GM21381 (cell line): ENCODE results near the gene MRPL52.
A peak's percentile ranks its signal among the peaks of the same experiment; 100 is the strongest.
"Not testable (repeated sequence)": the region's sequence is repeated elsewhere in the genome, so short reads cannot be mapped to it uniquely, and the experiment has no call there.

Experiments
- ATAC-seq: cut with Tn5 transposase; IDR thresholded peaks from one replicate; pipeline ENCODE4 v1.9.1; 2021; ENCODE audit warnings: mild to moderate bottlenecking, moderate library complexity; ENCODE audit not compliant: unreplicated experiment

MRPL52 gene

DNA sequence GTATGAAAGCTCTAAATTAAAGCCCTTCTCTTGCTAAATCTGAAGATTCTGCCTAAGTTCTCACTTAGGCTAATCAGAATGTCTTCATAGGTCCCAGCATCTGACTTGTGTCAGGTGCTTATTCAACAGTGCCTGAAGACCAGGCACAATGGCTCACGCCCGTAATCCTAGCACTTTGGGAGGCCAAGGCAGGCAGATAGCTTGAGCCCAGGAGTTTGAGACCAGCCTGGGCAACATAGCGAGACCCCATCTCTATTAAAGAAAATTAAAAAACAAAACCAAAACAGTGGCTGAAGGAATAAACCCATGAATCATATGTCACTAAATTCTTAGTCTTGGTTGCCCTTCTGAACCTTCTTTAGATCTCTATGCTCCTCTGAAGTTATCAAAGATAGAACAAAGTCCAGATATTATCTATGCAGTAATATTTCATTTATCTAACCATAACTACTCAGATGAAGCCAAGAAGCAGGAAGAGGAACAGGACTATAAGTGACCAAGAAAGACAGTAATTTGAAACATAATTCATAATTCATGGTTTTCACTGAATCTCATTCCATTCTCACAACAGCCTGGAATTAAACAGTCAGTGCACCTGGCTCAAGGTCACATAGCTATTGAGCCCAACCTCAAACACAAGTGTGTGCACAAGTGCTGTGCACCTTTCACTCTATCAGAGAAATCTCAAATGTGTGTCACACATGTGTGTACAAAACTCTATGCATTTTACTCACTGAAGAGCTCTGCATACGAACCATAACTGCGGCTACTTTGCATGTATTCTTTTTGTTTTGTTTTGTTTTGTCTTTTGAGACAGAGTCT lies 21.1 kb upstream of the MRPL52 start:
- ATAC-seq, result no peak

DNA sequence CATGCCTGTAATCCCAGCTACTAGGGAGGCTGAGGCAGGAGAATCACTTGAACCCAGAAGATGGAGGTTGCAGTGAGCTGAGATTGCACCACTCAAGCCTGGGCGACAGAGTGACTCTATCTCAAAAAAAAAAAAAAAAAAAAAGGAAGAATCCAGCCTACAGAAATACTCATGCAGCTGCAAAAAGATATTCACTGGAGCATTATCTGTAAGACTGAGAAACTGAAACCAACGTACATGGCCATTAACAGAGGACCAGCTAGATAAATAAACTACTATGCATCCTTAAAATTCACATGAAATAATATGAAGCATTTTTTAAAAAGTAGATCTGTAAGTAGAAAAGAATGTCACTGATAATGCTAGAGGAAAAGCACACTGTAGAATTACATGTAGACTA lies 18.0 kb upstream of the MRPL52 start:
- no peak for ATAC-seq

DNA sequence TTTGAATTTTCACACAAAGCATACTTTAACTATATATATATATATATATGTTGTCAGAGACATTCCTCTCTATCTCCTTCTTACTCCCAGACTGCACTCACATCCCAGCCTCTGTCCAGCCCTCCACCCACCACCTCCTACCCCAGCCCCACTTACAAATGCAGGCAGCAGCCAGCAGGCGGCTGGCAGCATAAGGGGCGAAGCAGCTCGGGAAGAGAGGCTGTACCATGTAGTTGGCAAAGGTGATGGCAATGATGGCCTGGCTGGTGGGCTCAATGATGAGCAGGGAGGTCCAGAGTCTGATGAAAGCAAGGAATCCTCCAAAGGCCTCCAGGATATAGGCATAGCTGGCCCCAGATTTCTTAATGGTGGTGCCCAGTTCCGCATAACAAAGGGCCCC lies 16.9 kb upstream of the MRPL52 start:
- no peak for ATAC-seq

DNA sequence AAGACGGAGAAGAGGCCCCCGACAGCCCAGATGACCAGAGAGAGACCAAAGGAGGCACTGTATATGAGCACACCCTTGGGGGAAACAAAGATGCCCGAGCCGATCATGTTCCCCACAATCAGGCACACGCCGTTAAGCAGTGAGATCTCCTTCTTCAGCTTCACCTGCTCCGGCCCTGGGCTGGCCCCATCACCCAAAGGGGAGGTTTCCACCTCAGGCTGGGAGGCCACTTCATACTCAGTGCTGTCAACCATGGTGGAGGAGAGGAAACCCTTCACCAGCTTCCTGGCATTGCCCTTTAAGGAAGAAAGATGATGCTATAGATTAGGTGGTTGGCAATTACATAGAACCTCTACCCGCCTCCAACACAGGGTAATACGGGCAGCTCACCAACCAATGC lies 16.5 kb upstream of the MRPL52 start:
- ATAC-seq, result no peak

DNA sequence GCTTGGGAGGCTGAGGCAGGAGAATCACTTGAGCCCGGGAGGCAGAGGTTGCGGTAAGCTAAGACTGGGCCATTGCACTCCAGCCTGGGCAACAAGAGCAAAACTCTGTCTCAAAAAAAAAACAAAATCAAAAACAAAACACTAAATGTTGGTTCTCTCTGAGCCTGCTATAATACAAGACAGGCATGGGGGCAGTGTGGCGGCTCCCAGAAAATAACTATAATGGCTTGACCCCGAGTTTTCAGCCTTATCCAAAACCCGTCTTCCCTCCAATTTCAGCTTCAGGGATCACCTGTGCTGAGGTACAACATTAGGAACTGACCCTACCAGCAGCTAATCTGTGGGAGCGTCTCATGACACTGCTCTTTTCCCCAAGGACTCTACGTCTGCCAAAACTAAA lies 15.3 kb upstream of the MRPL52 start:
- no peak for ATAC-seq

DNA sequence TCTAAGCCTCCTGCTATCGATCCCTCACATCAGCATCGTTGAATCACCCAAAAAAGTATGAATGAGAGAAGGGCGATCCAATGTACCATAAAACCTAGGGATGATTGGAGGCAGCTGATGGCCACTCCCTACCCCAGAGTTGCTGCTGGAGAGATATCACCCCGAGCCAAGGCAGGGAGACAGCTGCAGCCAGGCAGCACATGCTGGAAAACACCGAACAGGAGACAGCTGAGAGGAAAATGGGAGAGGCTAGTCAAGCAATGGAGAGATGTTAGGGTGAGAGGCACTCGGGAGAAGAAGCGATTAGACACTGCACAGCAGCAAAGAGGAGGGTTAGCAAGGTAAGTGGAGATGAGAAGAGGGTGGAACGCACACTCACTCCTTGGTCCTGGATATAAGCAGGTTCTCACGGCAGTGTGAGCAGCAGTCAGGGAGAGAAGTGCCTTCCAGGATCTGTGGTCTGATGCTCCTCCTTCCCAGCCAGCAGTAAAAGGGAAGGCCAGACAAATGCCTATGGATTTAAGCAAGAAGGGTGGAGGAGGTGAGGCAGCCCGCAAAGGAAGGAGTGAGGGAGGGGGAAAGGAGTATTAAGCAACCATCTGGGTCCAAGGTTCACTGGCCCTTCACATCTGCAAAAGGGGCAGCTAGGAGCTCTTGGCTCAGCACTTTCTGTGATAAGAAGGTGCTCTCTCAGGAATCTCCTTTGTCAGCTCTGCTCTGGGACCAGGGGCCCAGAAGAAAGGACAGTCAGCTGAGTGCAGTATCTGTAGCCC lies 14.6 kb upstream of the MRPL52 start, which contains the start of gene SLC7A7:
Gene SLC7A7 (minus strand): TSS at position 495 of the 773 bp plus-strand sequence. CDS start 2,037 bp downstream, outside the sequence.
- ATAC-seq, result no peak

DNA sequence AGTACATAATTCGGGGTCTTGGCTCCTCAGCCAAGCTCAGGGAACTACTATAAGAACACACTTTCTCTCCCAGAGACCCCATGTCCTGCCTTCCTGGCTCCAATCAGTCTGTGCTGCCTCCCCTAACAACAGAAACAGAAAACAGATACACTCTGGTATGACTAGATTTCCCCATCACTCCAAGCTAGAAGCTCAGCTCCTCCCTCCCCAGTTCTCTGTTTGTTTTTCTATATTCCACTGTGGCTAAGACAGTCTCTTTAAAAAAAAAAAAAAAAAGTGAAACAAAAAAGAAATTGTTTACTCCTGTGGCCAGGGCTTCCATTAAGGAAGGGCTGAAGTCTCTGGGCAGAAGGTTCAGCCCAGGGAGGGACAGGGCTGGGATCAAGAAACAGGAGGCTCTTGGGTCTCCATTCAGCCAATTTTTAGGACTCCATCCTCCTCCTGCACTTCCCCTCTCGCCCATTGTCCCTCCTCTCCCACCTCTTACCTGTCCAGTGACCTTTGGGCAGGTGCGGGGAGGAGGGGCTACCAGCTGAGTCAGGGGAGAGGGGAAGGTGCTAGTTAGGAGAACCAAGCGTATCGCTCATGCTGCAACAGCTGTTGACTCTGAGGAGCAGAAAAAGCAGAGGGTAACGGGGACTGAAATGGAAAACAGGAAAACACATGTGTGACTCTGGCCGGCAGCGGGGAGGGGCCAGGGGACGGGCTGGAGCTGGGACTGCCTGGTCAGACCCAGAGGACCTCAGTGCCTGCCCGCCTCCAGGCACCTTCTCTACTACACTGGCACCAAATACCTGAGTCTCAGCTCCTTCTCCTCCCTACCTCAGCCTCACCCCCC lies 10.3 kb upstream of the MRPL52 start:
- no peak for ATAC-seq

DNA sequence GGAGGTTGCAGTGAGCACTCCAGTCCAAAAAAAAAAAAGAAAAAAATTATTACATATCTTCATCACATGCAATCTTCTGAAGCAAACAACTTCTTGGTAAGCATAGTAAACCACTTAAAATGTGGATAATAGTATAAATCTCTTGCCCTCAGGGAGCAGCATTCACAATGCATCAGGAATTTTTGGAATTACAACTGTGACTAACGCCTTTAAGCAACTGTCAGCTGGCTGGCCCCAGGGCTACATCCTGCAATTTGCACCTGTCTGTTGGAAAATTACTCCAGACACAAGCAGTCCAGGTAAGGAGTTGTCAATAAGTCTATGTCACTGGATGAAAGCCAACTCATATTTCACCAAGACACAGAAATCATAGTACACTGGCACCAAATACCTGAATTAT lies 9.0 kb upstream of the MRPL52 start:
- no peak for ATAC-seq

DNA sequence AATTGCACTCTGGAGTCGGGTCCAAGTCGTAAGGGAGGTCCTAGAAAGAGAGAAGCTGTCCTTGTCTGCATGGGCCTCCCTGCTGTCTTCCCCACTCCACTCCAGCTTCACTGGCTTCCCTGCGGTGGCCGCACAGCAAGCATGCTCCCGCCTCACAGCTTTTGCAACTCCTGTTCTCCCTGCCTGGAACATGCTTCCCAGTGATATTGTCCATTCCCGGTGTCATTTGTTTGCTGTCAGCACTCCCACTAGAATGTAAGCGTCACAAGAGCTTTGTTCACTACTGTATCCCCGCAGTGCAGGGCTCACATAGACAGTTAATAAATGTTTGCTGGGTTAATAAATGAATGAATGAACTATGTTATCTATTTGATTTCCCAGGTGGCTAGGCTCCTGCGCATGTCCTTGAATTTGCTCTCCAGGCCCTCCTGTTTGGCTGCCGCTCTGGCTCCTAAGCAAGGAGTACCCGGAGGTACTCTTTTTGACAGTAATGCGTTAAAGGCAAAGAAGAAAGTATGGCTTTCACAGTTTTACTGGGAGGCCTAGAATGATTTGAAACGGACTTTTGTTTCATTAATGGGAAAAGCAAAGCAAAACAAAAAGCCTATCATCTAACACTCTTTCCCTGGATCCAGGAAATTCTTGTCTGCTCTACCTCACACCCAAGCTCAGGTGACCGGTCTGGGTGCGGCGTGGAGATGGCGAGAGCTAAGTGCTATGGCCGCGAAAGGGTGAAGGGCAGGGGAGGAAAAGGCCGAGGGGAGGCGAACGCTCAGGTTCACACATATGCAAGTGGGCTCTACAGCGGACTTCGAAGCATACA lies 8.3 kb upstream of the MRPL52 start:
- ATAC-seq, result no peak

DNA sequence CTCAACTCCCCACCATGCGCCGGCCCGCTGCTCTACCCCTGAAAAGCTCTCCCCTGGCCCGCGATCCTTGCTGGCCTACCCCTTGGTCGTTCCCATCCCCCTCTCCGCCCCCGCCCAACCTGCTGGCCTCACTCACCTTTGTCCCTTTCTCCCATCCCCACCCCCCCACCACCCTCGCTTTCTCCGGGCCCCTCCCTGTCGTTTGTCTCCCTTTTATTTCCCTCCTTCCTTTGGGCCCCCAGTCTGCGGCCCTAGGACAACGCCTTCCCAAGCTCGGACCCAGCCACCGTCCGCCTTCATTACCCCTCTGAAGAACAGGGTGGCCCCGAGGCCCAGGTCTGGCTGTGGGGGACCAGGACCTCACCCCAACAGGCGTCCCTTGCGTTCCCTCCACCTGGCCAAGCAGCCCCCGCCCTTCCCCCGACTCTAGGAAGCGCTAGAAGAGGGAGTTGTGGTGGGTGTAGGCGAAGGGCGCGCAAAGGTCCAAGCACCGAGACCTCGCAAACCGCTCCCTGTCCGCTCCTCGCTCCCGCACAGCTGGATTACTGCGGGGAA lies 7.6 kb upstream of the MRPL52 start:
- no peak for ATAC-seq

DNA sequence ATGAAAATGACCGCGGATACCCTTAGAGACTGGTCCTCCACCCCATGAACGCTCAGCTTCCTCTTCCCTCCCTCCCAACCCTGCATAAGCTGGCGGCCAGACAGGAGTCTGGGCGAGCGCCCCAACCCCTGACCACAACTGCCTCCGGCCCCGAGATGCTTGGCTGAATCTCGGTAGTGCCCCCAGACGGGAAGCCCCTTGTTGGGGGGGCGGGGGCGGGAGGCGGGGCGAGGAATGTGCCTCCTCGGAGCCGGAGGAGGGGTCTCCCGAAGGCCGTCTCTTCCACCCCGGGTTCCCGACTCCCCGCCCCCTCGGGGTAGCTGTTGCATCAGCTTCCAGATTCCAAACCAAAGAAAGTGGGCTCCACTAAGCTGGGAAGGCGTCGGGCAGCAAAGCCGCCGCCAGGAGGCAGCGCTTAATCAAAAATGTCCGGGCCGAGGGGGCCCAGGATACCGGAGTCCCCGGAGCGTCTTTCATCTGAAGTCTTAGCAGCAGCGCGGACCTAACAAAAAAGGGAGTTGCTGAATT lies 7.1 kb upstream of the MRPL52 start:
- ATAC-seq, result peak; percentile 47

DNA sequence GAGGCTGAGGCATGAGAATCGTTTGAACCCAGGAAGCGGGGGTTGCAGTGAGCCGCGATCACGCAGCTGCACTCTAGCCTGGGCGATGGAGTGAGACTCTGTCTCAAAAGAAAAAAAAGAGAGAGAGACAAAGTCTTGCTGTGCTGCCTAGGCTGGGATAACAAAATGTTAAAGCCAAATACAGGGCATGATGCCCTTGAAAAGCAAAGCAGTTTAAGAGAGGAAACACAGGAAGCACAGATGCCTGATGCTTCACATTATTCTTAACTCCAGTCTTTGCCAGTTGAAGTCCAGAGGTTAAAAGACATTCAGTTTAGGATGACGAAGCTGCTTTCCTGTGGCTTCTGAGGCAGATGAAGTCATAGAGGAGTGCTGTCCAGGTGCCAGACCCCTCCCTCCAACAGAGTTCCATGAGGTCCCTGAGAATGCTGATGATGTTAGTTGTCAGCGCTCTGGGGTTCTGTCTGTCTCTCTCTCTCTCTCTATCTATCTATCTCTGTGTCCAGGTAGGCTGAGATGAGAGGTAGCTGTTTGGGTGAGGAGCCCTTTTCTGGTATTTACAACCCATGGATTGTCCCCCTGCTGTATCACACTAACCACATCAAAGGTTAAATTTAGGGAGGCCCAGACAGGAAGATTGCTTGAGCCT lies 4.9 kb upstream of the MRPL52 start:
- ATAC-seq, result no peak

DNA sequence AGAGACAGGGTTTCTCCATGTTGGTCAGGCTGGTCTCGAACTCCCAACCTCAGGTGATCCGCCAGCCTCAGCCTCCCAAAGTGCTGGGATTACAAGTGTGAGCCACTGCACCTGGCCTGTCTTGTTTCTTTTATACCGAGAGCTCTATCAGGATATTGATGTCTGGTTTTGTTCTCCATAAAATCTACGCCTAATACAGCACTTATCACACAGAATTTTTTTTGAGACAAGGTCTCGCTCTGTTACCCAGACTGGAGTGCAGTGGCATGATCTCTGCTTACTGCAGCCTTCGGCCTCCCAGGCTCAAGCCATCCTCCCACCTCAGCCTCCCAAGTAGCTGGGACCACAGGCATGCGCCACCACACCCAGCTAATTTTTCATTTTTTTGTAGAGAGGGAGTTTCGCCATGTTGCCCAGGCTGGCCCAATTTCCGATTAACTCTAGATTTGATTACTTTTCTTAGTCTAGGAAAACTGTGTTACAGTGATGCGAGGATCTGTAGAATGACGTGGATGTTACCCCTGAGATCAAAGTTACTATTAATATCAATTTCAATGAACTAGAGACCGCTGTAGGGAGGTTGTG lies 519 bp upstream of the MRPL52 start:
- not testable (repeated sequence) for ATAC-seq

DNA sequence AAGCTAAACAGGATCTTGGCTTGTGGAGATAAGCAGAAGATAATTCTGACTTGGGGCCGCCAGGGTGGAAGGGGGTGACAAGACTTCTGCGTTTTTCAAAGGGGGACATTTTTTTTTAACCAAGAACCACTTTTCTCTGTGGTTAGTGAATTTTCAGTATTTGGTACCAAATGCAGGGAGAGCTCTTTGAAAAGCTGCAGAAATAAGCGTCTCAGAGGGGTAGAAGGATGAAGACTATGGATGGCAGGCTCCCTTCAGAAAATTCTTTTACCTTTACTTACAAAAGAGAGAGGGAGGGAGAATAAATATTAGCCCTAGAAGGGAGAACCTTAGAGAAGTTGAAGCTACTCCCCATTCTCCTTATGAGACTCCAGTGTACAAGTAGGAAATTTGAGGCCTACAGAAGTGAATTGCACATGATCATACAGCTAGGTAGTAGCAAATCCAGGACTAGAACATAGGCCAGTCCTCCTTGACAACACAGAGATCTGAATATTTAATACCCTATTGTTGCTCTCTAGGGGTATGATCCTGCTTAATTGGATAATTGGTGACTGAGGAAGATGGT lies 840 bp downstream of the MRPL52 start:
- ATAC-seq, result no peak

DNA sequence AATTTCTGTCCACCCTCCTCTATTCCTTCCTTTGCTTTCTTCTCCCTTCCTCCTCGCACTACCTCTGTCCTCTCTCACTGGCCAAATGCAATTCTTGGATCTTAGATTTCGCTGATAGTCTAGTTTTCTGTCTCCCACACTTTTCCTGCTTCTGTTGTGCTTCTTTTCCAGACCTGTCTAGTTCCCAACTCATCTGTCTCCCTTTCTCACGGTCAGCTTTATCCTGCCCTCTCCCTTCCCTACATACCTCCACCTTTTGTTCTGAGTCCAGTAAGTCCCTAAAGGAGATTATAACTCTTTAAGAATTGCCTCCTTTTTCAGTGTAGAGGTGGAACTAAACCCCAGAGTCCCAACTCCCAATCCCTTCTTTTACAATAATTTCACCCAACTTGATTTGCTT lies 5.8 kb downstream of the MRPL52 start:
- ATAC-seq, result no peak

DNA sequence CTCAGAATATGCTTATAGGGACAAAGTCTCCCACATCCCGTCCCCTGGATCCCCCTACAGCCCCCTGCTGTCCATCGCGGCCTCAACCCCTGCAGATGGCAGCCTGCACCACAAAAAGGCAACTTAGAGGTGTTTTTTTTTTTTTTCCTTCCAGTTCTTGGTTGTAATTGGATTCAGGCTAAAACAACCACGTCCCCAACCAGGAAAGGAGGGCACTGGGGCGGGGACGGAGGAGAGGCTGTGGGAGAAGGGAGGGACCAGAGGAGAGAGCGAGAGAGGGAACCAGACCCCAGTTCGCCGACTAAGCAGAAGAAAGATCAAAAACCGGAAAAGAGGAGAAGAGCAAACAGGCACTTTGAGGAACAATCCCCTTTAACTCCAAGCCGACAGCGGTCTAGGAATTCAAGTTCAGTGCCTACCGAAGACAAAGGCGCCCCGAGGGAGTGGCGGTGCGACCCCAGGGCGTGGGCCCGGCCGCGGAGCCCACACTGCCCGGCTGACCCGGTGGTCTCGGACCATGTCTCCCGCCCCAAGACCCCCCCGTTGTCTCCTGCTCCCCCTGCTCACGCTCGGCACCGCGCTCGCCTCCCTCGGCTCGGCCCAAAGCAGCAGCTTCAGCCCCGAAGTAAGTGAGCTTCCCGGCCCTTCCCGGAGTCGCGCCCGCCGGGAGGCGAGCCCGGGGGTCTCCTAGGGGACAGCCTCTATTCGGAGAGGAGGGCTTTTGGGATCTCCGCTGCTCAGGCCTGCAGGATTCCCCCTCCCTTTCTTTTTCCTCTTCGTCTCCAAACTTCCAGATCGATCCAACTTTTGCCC lies 6.8 kb downstream of the MRPL52 start, which contains the start of gene MMP14:
Gene MMP14 (plus strand): TSS at position 285 of the 813 bp plus-strand sequence. CDS start 233 bp downstream, at position 518.
- no peak for ATAC-seq

DNA sequence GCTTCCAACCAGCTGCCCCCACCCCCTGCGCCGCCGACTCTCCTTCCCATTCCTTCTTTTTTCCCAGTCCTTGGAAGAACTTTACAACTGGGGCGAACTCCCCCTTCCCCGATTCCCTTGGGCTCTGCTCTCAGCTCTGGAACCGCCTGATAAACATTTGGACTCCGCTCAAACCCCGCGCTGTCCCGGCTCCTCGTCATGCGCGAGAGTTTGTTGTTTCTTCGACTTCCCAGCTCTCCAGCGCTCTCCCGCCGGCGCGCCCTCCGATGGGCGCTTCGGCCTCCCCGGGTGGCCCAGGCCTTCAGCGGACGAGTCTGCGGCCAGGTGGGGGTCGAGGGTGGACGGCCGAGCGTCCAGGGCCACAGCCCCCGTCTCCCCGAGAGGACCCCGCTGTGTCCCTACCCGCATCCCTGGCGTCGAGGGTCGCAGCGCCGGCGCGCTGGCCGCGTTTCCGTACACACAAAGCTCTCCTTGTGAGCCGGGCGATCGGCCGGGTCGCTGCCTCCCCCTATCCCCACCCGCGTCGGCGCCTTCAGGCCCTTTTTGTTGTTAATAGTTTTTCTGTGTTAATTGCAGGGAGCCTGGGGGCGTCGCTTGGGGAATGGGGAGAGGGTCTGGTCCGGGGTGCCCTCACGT lies 7.5 kb downstream of the MRPL52 start:
- ATAC-seq, result no peak
